Right ventricle myocardium inferior (tissue), 1 donor: ENCODE results near the gene RELCH. TPM values are rescaled to one million over a fixed set of nuclear protein-coding genes. Genes with fewer than 3 reads are reported as not detected.

ENCODE experiments used
- ATAC-seq: fragments of 200-7000 bp; cut with Tn5 transposase; one replicate; pipeline ENCODE4 v1.9.1; 2020; ENCODE audit warnings: mild to moderate bottlenecking, moderate library complexity
- DNase-seq: peaks from one replicate; pipeline ENCODE4 v3.0.0; 2021; ENCODE audit errors: missing footprints
- intact Hi-C: fragments of 100-400 bp; cut with DNase I; formaldehyde crosslinking; loops from one replicate; pipeline ENCODE4 v1.11.0; 2022
- total RNA-seq: library from RNA; stranded (reverse); fragmentation: NEBNext Ultra II Directional; extraction: Animal tissue kit (Norgen Biotek cat#: 25700); gene quantifications from one replicate; pipeline ENCODE4 v1.2.1, GENCODE V29; 2021
- donor health status: DM: no; HTN: yes; CAD: no; lungs with severe emphysema.

Gene RELCH
- total RNA-seq, 1 donor from 2014 or later, result 11.1 TPM

DNA sequence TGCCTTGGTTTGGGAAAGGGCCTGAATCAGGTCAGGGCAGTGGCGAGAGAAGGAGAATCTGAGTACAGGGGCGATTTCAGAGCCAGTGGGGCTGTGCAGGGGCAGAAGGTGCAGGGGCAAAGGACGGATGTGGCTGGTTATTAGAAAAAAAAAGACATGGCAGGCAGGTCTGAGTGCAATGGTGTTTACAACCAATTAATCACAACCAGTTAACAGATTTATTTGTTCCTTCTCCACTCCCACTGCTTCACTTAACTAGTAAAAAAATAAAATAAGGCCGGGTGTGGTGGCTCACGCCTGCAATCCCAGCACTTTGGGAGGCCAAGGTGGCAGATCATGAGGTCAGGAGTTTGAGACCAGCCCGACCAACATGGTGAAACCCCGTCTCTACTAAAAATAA is 143.6 kb downstream of the RELCH start:
- intact Hi-C loops, result no loop called here
- ATAC-seq (no peak), DNase-seq (no peak)

DNA sequence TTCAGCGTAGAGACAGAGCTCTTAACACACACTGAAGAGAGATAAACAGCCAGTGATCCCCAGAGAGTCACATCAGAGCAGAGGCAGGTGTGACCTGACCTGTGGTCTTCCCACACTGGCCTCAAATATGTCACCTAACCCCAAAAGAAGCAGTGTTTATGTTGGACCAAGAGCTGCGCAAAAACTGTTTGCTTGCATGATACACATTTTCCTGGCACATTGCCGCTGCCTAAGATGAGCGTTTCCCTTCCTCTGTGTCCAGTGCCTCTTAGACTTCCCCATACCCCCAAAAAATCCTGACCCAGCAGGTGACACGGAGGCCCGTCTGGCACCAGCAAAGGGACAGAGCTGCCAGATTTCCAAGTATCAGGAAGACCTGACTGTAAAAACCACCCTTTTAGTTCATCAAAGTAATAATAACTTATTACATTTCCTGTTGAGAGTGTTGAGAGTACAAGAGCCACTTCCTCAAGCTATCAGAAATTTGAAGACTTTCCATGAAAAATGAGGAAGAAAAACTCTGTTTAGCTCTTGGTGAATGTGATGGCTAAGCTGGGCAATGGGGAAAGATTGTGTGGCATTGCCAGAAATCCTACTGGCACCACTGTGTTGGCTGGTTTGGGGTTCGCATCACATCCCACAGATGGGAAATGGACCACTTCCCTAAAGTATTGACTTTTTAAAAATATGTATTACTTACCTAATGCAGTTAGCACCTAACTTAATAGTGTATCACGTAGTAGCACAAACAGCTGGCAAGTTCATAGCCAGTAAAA is 144.7 kb downstream of the RELCH start:
- ATAC-seq (peak; percentile 45), DNase-seq (no peak)
- intact Hi-C loops, result no loop called here

DNA sequence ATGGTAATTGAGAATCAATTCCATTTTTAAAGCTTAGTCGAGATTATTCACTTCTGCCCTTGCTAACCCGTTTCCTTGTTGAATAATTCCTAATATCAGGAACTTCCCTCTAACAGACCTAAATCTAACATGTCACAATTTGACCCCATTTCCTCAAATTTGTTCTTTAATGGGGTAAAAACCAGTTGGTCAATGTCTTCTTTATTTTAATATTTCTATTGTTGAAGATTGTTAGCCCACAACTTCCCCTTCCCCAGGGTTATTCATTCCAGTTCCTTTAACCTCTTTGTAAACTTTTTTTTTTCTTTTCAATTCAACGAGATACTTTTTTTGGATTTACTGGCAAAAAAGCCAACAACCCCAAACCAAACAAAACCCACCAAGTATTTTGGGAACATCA is 145.4 kb downstream of the RELCH start:
- DNase-seq (no peak), ATAC-seq (no peak)
- intact Hi-C loops, result no loop called here

DNA sequence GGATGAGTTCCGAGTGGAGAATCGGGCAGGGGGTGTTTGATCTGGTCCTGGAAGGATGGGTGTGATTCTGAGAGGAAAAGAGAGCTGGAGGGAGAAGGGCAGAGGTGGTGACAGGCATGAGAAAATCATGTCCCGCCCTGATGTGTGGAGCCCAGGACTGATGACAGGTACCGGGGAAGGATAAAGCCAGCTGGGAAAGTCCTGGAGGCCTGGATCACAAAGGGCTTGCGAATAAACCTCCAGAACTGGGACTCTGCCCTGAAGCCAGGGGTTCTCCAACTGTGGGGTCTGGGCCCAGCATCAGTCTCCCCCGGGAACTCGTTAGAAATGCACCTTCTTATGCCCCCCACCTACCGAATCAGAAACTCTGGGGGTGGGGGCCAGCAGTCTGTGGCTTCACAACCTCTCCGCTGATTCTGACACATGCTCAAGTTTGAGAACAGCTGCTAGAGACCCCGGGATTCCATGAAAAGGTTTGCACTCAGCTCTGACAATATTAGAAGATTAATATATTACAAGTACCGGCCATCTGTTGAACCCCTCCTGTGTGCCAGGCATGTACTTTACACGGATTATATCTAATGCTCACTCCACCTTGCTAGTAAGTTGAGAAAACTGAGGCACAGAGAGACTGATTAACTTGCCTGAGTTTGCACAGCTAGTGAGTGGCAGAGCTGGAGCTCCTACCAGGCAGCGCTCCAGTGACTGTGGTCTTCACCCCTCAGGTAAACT is 146.1 kb downstream of the RELCH start:
- ATAC-seq (no peak), DNase-seq (no peak)
- intact Hi-C loops, result no loop called here

DNA sequence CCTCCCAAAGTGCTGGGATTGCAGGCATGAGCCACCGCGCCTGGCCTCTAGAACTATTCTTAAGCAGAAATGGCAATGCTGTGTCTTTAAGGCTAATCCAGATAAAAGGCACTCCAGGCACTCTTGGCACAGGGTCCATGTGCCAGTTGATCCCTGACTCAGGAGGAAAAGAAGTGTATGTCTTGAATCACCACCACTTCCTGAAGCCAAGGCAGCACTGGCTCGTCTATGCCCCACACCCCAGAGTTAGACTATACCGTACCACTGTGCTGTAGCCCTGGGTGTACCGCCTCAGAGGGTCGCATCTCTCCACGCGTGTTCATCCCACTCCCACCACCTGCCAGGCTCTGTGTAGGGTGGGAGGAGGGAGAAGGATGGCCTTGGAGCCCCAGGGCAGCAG is 147.1 kb downstream of the RELCH start:
- no peak for ATAC-seq
- intact Hi-C loops, result no loop called here
- no peak for DNase-seq

DNA sequence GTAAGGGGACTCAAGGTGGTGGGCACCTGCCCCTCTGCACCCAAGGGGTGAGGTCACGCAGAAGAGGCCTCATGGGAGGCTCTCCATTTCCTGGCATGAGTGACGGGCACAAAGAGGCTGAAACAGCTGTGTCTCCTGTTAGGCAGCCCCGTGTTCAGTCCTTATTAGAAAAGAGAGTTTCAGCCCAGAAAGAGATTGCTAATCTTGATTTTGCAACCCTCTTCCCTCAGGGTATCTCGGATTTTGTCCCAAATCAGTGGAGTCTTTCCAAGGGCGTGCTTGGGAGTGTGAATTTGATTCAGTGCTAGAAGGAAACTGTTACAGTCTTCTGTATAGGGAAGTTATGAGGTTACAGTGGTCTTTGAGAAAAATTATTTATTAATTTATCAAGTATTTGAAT is 148.4 kb downstream of the RELCH start:
- intact Hi-C loops, result no loop called here
- ATAC-seq (no peak), DNase-seq (no peak)

DNA sequence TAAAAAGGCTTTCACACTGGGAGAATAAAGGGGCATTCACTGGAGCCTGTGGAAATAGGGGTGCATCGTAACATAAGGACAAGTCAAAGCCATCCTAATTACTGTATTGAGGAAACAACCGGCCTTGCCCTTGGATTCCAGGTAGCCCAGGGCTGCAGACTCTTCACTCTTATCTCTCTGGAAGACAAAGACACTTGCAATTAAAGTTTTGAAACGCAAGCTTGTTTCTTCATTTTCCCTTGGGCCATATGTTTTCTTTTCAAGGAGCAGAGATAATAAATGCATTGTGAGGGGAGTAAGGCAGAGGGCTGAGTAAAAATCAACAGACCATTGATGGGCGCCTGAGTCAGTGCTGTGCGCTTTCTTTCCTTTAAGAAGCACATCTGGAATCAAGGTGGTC is 149.6 kb downstream of the RELCH start:
- intact Hi-C loops, result no loop called here
- no peak for DNase-seq

DNA sequence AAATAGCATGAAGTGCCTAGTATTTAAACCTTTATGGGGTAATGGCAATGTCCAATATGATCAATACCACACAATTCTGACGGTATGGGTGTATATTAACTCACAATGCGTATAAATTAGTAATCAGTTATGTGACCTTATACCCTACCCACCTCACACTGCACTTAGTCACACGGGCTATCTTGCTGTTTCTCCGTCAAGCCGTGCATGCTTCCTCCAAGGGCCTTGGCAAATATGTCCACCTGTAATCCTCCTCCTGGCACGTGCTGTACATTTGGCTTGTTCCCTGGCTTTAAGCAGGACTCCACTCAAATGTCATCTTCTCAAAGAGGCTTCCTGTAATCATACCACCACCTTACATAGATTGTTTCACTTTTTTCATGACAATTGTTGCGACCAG is 150.3 kb downstream of the RELCH start:
- no peak for ATAC-seq
- intact Hi-C loops, result no loop called here

More for the DNA sequence above, 149.6 kb downstream of the RELCH start:
- no peak for ATAC-seq

DNA sequence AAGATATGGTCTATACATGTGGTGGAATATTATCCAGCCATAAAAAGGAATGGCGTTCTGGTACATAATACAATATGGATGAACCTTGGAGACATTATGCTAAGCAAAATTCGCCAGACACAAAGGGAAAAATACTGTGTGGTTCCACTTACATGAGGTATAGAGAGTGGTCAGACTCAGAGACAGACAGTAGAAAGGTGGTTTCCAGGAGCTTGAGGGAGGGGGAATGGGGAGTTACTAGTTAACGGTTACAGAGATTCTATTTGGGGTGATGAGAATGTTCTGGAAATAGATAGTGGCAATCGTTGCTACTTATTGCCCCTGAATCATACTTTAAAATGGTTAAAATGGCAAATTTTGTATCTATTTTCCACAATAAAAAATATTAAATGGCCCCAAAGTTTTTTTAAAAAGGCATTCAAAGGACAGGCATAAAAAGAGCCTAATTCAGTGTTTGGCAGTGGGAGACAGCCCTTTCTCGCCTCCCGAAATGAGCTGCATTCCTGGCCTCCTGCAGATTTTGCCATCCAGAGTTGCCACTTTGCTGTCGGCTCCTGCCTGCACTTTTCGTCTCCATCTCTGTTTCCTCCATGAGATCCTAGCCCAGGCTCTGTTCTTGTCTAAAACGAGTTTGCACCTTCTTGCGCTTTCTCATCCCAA is 151.5 kb downstream of the RELCH start:
- intact Hi-C loops, result no loop called here
- no peak for DNase-seq
- no peak for ATAC-seq

More for the DNA sequence above, 150.3 kb downstream of the RELCH start:
- no peak for DNase-seq

DNA sequence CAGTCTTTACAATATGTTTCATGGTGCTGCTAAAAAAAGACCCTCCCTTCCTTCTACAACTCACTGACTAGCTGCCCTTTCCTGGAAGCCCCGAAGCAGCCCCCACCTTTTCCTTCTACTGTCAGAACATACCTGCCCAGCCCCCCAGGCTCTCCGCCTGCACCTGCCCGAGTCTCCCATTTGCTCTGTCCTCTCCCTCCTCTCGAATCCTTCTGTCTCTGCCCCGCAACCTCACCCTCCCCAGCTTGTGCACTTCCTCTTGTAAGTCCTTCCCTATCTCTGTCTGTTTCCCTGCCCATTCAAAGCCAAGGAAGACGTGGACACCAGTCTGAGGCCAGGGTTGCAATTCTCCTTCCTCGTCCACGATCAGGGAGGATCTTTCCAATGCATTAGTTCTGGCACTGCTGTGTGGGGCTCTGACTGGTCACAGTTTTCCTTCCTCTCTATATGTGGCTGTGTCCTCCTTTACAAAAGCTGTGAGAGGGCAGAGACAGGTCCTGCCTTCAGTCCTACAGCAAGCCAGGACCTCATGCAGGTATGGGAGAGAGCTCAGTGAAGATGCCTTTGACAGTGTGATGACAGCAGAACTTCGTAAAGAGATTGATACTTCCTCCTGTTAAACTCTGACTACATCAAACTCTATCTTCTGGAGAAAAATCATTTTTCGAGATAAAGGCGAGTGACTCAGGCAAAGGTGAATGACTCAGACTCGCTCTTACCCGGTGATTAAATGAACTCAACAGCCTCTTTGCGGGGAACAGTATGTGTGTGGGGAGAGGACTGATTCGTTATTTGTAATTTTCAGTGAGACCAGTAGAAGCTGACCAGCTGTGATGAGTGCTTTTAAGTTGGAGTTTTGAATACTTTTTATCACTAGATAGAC is 152.3 kb downstream of the RELCH start:
- ATAC-seq (peak; percentile 39), DNase-seq (no peak)
- intact Hi-C loops, result no loop called here

DNA sequence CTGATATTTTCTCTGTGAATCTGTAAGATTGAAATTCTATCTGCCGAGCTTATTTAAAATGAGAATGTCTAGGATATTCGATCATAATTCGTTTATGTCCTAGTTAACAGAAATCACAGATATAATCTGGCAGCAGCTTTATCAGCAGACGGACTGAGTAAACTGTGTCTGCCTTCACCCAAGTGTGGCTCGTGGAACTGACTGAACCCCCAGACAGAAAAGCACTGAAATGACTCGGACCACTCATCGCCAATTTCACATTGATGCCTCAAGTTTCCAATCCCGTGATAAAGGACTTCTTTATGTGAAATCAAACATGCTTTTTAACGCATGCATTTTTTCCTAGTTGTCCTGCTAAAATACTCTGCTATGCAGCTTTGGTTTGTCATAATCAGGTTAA is 153.9 kb downstream of the RELCH start:
- DNase-seq, result no peak
- intact Hi-C loops, result no loop called here
- no peak for ATAC-seq

DNA sequence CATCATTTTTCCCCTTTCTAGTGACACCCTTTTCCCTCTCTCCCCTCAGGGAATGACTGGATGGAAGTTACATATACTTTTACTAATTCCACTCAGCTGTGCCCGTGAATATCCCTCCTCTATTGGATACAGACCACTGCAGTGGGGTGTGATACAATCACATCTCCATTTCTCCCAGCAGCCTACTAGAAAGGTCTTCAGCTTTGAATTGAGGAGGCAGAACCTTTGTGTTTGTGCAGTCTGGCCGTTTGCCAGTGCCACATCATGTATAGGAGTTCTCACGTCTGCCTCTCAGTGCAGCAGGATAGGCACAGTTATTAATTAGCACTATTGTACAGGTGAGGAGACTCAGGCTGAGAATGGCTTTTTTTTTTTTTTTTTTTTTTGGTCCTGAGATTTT is 154.4 kb downstream of the RELCH start:
- no peak for ATAC-seq
- intact Hi-C loops, result no loop called here
- DNase-seq, result no peak

DNA sequence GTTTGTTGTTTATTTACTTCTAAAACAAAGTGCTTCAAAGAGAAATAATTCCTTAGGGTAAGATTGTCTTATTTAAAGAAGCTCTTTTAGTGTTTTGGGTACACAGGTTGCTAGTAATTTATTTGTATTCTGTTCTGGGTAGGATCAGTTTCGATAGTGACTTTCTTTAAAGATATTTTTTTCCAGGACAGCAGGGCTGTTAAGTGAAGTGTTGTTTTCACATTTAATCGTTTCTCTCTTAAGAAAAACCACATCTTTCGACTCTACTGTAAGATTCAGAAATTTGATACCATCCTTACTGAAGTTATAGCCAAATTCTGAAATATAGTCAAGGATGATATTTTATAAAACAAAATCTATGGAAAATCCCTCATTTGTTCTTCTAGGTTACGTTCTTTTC is 155.8 kb downstream of the RELCH start:
- intact Hi-C loops, result no loop called here
- no peak for DNase-seq
- no peak for ATAC-seq

DNA sequence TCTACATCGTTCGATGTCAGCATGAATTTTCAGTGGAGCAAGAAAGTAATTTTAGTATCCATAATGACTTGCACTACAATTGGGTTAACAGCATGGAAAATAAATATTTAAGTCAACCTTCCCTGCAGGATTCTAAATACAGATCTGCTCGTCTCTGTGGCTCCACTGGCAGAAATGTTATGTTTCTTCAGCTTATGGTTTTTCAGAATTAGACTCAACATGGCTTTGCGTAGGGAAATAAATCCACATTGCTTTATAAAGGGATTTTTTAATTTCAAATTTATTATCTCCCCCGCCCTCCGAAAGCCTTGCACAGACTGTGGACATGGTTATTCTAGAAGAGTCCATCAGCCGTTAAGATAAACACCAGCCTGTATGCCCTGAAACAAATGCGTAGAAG is 156.3 kb downstream of the RELCH start:
- ATAC-seq, result no peak
- intact Hi-C loops, result no loop called here
- no peak for DNase-seq

DNA sequence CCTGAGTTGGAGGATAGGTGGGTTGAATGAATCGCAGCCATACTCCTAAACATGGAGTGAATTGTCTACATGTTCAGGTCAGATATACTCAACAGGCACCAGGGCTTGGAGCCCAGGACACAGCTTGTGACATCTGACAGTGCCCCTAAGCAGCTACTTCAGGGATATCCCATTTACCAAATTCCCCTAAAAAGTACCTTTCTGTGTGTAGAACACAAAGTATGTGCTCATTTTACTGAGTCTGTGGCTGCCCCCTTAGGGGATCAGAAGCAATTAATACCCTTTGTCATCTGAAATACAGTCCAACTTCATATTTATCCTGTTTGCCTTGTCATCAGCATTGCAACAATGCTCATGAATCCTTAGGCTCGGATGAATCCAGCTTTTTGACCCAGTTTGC is 158.9 kb downstream of the RELCH start:
- ATAC-seq (no peak), DNase-seq (no peak)
- intact Hi-C loops, result no loop called here

DNA sequence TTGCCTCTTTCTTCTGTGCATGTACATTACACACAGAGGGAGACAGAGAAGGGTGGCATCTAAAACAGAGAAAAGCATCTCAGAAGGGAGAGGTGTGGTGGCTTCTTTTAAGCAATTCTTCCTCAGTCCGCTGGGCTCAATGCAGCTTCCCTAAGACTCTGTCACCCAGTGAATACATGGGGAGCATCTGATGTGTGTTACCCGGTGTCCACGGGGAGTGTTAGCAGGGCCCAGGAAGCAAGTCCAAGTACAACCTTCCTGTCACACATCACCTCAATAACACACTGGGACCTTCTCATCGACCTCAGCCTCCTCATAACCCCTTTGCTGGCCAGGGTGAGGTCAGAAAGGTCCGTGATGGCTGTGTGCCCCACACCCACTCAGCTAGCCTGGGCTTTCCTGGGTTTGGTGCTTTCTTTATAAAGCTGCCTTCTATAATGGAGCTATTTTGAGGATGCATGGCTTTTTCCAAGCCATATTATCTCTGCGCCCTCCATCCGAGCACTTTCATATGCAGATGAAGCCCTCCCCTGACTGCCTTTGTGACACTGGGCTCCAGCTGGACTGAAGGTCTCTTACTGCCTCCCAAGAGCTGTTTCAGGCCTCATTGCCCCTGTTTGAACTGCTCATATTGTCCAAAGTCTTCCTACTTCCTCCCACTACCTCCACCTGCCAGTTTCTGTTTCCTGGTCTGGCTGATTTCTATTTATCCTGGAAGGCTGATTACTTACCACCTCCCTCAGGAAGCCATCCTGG is 159.5 kb downstream of the RELCH start:
- intact Hi-C loops, result no loop called here
- ATAC-seq (no peak), DNase-seq (no peak)

DNA sequence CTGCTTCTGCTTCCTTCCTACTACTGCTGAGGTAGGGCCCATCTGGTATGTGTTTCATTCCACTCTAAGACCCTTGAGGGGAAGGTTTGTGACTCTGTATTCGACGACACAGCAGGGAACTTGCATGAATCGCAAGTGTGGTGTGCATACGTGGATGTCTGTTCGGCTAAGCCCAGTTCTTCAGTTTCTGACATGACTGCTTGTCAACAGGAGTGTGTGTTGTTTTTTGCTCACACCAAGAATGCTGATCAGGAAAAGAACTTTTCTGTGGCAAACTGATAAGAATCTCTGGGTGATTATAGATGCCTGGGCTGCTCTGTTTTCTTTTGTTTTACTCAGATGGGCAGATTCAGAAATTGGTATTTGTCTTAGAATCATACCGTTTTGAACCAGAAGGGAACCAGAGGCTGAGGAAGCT is 160.0 kb downstream of the RELCH start:
- no peak for ATAC-seq
- intact Hi-C loops, result no loop called here
- no peak for DNase-seq

DNA sequence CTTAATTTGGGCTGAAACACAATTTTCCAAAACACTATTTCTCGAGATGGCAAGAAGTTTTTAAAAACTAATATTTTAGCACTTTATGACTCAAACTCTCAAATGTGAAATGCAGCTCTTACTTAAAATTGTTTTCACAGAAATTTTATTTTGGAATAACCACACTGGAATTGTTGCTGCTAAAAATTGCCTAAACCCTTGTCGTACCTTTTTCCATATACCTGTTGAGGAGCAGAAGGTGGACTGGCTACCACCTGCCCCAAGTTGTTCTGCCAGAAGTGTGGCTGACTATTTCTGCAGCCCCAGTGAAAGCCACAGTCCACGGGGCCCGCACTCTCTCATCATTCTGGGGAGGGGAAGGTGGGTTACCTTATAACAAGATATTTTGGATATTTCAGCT is 161.4 kb downstream of the RELCH start:
- ATAC-seq (no peak), DNase-seq (no peak)
- intact Hi-C loops, result no loop called here
